ENCODE data around the gene FANCC. TPM values are rescaled to one million over a fixed set of nuclear protein-coding genes. Genes with fewer than 3 reads are reported as not detected.

FANCC gene, protein sequence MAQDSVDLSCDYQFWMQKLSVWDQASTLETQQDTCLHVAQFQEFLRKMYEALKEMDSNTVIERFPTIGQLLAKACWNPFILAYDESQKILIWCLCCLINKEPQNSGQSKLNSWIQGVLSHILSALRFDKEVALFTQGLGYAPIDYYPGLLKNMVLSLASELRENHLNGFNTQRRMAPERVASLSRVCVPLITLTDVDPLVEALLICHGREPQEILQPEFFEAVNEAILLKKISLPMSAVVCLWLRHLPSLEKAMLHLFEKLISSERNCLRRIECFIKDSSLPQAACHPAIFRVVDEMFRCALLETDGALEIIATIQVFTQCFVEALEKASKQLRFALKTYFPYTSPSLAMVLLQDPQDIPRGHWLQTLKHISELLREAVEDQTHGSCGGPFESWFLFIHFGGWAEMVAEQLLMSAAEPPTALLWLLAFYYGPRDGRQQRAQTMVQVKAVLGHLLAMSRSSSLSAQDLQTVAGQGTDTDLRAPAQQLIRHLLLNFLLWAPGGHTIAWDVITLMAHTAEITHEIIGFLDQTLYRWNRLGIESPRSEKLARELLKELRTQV
- 10 to 100 TPM; 13.8 to 32.2 (median 21.4) TPM for total RNA-seq

- Histone ChIP-seq H3K27me3 (no peaks in the 10 kb centered on the region), H3K4me3 (peak within 1 kb of the TSS; percentile 80 to 98 (median 92)), H3K4me1 (peaks cover 0 to 13% (median 0%) of the 10 kb centered on the region in 4 donors), H3K9me3 (no peaks in the 10 kb centered on the region), H3K27ac (peak within 1 kb of the TSS; percentile 83 to 96 (median 94)), H3K36me3 (no peaks in the 10 kb centered on the region)
- DNase-seq: peak; percentile 81 to 96 (median 95)
- TF ChIP-seq CTCF (IDR thresholded peaks at IDR 0.05) (no peak), POLR2A (IDR thresholded peaks at IDR 0.05) (peak in 1 of 2 donors; percentile 29)
These were observed at the start of gene FANCC for GRCh38 chr9:95317119-95317892. FANCC (minus strand) TSS chr9:95317709; CDS start chr9:95249291, 68,418 bp downstream.

DNA sequence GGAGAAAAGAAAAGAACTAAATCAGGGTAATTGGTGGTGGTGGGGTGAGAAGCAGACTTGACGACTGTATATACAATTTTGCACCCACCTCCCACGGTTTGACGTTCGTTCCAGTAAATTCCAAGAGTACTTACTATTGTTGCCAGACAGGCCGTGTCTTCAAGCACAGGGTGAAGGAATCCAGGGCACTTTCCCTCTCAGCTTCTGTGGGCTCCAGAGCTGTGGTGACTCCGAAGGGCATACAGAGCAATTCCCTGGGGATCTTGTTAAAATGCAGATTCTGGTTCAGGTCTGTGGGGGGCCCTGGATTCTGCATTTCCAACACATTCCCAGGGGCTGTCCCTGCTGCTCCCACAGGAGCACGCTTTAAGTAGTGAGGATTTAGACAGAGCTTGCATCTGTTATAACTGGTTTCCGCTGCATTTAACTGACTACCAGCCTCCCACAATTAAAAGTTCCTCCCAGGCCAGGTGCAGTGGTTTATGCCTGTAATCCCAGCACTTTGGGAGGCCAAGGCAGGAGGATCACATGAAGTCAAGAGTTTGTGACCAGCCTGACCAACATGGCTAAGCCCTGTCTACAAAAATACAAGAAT lies 49.3 kb upstream of the FANCC start:
- TF ChIP-seq CTCF (IDR thresholded peaks at IDR 0.05) (no peak), POLR2A (IDR thresholded peaks at IDR 0.05) (no peak)
- no peak overlapping the region for H3K4me3 ChIP-seq
- no peaks in the 10 kb centered on the region for H3K4me1 ChIP-seq

GRCh38 chr9:95365766-95366165 lies 48.3 kb upstream of the FANCC start:
- Histone ChIP-seq H3K4me1 (no peaks in the 10 kb centered on the region), H3K27me3 (no peaks in the 10 kb centered on the region), H3K36me3 (no peaks in the 10 kb centered on the region), H3K4me3 (no peak overlapping the region), H3K9me3 (peaks cover 0 to 5% (median 0%) of the 10 kb centered on the region in 4 donors), H3K27ac (no peak overlapping the region)
- TF ChIP-seq CTCF (IDR thresholded peaks at IDR 0.05) (no peak), POLR2A (IDR thresholded peaks at IDR 0.05) (no peak)
- no peak for DNase-seq

More for the DNA sequence above, 49.3 kb upstream of the FANCC start:
- no peaks in the 10 kb centered on the region for H3K27me3 ChIP-seq
- no peak for DNase-seq
- H3K9me3 ChIP-seq: peaks cover 0 to 5% (median 0%) of the 10 kb centered on the region in 4 donors
- no peaks in the 10 kb centered on the region for H3K36me3 ChIP-seq
- H3K27ac ChIP-seq: no peak overlapping the region

- Histone ChIP-seq H3K36me3 (no peaks in the 10 kb centered on the region), H3K4me1 (no peaks in the 10 kb centered on the region), H3K4me3 (no peak overlapping the region), H3K9me3 (no peaks in the 10 kb centered on the region), H3K27me3 (no peaks in the 10 kb centered on the region), H3K27ac (no peak overlapping the region)
- no peak for DNase-seq
- no peak for TF ChIP-seq CTCF (IDR thresholded peaks at IDR 0.05)
- TF ChIP-seq POLR2A (IDR thresholded peaks at IDR 0.05): no peak
These were observed 45.7 kb upstream of the FANCC start for GRCh38 chr9:95363051-95363841.

DNA sequence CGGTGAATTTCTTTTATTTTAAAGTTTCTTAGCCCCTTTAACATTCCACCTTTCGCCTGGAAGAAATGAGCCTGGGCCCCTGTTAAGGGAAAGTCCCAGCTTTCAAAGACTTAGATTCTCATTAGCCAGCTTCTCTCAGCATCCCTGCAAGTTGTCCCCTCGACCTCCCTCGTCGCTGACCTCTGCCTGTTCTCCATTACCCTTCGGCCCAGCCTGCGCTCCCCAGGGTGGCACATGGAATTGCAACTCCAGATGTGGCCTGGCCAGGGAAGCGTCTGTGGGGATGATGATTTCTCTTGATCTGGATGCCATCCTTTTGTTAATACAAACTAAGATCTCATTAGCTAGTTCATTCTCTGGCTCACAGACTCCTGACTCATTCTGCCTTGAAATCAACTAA lies 43.4 kb upstream of the FANCC start:
- H3K4me3 ChIP-seq: no peak overlapping the region
- DNase-seq: no peak
- TF ChIP-seq CTCF (IDR thresholded peaks at IDR 0.05) (no peak), POLR2A (IDR thresholded peaks at IDR 0.05) (no peak)
- no peaks in the 10 kb centered on the region for H3K27me3 ChIP-seq
- H3K4me1 ChIP-seq: no peaks in the 10 kb centered on the region
- no peaks in the 10 kb centered on the region for H3K9me3 ChIP-seq
- no peaks in the 10 kb centered on the region for H3K36me3 ChIP-seq
- no peak overlapping the region for H3K27ac ChIP-seq
